Hypothalamus (tissue), 51 donors: ENCODE results near the gene HDAC10.

Source experiments
- DNase-seq, 51 donors: peaks; one replicate each; lab custom pipeline; 2025; lab: John Stamatoyannopoulos, UW

The HDAC10 gene

GRCh38 chr22:50258361-50259292 is 7.6 kb upstream of the HDAC10 start:
- peak in 2 of 51 donors; percentile 16 to 17 for DNase-seq

DNA sequence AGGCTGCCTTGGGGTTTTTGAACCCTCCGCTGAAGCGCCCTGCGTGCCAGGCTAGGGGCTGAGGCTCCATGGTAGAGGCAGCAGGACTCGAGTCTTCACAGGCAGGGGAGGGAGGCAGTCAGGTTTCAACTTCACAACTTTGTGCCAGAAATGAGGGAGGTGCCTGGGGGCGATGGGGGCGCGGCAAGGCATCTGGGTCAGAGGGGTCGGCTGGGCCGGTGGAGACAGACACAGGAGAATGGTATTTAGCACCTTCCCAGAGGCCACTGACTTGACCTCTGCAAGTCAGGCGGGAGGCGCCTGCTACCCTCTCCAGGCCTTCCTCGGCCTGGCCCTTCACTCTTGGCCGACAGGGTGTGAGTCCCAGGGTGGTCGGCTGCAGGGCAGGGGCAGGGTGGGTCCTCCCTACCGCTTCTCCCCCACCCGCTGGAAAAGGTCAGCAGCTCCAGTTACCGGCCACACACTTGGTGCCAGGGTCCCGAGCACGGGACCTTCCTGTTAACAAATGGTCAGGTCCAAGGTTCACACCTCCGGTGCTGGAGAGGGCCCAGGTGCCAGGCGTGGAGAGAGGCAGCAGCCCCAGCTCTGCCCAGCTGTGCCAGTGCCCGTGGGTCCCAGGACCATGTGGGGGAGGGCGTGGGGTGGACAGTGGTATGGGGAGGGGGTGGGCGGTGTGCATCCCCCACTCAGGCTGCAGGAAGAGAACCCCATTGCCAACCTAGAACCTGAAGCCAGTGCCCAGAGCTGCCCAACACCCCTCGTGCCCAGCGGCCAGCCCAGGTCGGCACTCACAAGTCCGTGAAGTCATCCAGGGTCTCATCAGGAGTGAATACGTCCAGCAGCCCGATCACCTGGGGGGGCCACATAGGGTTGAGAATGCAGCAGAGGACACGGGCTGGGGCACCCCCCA is 6.6 kb upstream of the HDAC10 start:
- DNase-seq, result no peak

GRCh38 chr22:50257041-50257440 is 6.0 kb upstream of the HDAC10 start:
- DNase-seq, result no peak

DNA sequence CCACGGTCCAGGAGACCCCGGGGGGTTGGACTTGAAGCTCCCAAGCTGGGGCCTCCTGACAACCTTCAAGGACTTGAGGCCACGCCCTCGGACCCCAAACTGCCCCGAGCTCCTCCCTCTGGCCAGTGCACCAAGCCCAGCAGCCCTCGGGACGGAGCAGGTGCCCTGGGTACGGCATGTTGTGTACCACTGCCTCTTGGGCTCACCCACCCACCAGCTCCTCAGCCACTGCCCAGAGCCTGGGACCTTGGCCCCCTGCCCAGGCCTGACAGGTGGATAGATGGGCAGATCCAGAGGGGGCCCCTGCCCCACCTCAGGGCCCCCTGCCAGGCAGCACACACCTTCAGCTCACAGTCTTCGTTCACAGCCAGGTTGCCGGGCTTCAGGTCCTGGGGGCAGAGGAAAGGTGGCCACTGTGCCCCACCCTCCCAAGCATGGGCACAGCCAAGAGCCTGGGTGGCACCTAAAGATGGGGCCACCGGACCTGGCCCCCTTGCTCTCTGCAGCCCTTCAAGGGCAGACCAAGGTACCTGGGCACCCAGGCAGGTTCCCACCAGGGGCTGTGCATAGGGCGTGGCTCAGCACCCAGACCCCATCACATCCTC is 5.3 kb upstream of the HDAC10 start:
- no peak for DNase-seq

DNA sequence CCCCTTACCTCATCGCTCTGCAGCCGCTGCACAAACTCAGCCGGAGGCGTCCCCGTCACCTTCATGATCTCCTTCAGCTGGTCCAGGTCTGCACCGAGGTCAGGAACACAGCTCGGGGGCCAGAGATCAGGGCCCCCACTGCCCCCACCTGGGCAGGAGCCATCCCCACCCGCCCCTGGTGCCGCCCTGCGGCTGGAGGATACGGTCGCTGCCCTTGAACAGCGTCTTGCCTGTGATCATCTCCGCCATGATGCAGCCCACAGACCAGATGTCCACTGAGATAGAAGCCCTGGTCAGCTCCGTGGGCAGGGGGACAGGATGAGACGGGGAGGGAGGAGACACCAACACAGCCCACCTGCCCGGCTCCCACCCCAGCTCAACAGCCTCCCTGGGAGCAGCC is 4.5 kb upstream of the HDAC10 start:
- DNase-seq, result no peak

DNA sequence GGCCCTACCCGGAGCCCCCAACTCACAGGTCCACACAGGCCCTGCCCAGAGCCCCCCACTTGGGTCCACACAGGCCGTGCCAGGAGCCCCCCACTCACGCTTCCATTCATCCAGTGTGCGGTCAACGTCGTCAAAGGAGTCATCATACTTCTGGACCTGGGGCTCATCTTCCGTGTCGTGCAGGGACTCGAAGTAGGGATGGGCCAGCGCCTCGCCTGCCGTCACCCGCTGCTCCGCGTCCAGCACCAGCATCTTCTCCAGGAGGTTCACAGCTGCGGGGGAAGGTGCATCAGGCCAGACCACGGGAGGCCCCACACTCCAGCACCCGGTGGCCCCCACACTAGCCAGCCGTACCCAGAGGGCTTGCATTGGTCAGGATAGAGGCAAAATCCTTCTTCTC is 4.0 kb upstream of the HDAC10 start:
- no peak for DNase-seq

DNA sequence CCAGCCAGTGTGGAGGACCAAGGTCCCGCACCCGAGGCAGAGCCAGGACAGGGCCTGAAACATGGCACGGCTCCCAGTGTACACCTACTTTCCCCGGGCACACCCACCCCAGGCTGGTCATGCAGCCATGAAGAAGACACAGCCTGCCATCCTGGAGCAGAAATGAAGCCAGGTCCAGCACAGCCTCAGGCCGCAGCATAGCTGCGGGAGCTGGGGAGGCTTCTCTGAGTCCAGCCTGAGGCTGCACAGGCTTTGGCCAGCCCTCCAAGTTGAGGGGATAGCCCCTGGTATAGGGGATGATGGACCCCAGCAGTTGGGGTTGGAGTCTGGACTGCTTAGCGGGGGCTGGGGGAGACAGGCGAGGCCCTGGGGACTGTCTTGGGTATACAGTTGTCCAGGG is 2.9 kb upstream of the HDAC10 start:
- no peak for DNase-seq

- DNase-seq, result no peak
Observed at GRCh38 chr22:50253046-50253915, 2.2 kb upstream of the HDAC10 start.

- DNase-seq, result peak in 16 of 51 donors; percentile 16 to 60 (median 43)
Observed at GRCh38 chr22:50252082-50253045, 1.3 kb upstream of the HDAC10 start.

DNA sequence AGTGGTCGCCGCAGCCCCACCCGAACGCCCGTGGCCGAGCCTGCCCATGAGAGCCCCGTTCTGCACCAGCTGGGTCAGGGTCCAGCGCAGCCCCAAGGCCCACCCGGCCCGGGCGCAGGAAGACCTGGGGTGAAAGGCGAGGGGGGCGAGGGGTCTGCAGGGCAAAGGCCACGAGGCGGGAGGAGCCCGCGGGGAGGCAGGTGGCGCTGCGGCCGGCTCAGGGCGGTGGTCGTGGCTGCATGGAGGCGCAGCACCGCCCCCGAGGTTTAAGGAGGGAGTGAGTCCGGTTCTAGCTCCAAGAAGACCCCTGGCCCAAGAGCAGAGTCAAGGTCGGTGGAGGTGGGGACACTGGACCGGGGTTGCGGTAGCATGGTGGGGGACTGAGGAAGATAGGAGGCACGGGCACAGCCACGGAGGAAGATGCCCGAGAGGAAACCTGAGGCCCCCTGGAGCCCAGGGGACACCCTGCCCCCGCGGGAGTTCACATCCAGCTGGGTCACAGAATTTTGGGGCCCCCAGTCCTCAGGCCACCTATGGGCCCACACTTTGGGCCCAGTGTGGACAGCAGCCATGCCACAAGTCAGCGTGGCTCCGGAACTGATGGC is 514 bp upstream of the HDAC10 start:
- no peak for DNase-seq

- no peak for DNase-seq
Observed at GRCh38 chr22:50250249-50250554, 863 bp downstream of the HDAC10 start.

- no peak for DNase-seq
Observed at GRCh38 chr22:50249341-50250248, 1.5 kb downstream of the HDAC10 start.

DNA sequence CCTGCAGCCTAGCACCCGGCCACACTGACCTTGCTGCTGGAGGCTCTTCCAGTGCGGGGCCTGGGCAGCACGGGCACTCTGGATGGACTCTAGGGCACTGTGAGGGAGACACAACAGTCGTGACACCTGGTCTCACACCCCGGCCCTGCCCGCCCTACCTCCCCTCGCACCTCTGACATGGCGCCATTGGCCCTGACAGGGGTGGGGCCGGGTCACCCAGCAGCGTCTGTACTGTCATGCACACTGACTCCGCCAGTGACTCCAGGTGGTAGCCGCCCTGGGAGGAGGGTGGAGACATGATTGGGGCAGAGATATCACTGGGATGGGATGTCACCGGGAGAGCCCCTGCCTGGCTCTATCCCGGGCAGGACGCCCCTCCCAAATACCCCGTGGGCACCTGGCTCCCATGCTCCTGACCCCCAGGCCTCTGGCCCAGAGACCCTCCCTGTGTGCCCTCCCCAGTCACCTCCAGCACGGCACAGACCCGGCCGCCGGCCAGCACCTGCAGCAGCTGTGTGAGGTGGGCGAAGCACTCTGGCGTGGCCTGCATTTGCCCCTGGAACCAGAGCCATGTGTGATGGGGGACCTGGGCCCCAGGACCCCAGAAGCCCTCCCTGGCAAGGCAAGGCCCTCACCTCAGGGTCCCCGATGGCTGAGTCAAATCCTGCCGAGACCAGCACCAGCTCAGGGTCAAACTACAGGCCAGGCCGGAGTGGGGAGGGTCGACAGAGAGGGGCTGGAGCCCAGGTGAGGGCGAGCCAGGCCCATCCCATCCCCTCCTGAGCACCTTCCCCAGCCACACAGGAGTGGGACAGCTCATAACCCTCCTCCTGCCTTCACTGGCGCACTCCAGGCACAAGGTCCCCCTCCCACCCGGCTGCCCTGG is 2.6 kb downstream of the HDAC10 start:
- no peak for DNase-seq

- peak in 13 of 51 donors; percentile 3 to 53 (median 19) for DNase-seq
Observed at GRCh38 chr22:50247748-50248147, 3.3 kb downstream of the HDAC10 start.

DNA sequence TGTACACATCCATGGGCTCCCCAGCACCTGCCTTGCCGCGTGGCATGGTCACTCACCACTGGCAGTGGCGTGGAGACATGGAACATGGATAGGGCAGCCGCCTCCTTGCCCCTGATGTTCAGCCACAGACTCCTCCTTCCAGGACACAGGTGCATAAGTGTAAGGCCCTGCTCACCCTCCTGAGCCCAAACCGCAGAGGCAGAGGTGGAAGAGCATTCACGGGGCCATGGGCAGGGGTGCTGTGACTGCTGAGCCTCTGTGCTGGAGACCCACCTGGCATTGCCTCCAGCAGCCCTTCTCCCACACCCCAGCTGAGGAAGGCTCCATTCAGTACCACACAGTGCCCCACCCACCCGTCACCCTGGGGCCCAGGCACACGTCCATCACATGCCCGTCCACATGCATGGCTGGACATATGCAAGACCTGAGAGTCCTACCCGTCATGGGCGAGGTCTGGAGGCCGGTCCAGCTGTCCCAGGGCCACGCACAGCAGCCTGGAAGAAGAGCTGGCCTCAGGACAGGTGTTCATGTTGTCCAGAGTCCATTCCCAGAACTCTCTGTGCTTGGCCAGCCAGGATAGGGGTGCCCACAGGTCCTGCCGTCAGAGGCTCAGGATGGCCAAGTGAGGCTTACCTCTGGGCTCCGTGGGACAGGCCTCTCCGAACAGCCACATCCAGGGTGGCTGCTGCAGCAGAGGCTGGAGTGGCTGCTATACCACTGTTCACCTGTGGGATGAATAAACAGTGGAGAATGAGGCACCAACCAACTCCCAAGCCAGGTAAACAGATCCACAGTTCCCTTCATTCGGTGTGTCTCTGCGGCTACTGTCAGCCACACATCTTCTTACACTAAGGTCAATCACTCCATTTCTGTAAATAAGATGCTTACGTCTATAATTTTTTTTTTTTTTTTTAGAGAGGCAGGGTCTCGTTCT is 4.6 kb downstream of the HDAC10 start:
- DNase-seq, result no peak
